Measurements from ENCODE around the gene DBF4.
"Not testable (repeated sequence)": the region's sequence is repeated elsewhere in the genome, so short reads cannot be mapped to it uniquely, and the experiment has no call there.

Gene DBF4, protein sequence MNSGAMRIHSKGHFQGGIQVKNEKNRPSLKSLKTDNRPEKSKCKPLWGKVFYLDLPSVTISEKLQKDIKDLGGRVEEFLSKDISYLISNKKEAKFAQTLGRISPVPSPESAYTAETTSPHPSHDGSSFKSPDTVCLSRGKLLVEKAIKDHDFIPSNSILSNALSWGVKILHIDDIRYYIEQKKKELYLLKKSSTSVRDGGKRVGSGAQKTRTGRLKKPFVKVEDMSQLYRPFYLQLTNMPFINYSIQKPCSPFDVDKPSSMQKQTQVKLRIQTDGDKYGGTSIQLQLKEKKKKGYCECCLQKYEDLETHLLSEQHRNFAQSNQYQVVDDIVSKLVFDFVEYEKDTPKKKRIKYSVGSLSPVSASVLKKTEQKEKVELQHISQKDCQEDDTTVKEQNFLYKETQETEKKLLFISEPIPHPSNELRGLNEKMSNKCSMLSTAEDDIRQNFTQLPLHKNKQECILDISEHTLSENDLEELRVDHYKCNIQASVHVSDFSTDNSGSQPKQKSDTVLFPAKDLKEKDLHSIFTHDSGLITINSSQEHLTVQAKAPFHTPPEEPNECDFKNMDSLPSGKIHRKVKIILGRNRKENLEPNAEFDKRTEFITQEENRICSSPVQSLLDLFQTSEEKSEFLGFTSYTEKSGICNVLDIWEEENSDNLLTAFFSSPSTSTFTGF

DNA sequence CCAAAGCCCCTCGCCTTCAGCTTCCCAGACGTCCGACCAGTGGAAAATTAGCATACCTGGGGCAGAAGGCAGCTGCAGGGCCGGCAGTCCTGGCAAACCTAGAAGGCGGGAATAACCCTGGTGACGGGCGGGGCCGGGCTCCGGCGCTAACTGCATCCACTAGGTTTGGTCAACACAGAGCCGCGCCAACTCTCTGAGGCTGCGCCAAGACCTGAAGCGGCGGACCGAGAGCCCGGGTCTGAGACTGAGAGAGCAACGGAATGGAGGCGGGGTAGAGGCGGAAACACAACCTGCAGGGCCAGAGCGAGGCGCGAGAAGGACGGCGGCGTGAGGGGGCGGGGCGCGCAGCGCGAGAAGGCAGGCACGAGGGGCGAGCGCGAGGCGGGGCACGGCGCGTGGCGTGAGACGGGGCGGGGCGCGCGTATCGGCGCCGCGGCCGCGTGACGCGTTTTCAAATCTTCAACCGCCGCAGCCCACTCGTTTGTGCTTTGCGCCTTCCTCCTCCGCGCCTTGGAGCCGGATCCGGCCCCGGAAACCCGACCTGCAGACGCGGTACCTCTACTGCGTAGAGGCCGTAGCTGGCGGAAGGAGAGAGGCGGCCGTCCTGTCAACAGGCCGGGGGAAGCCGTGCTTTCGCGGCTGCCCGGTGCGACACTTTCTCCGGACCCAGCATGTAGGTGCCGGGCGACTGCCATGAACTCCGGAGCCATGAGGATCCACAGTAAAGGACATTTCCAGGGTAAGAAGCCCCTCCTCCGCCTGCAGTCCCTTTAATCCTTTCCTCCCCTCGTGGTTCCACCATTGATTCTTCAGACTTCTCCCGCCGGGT lies at the start of gene DBF4, which contains the start of gene SLC25A40:
Gene DBF4, plus strand, starts transcription at position 454 of the 829 bp plus-strand sequence. Its CDS starts 240 bp downstream, at position 694.
Gene SLC25A40, minus strand, starts transcription at position 321 of the 829 bp plus-strand sequence. CDS start 17,633 bp downstream, outside the sequence.
- in situ Hi-C loops (cut with HindIII; ENCODE audit: low sequenced_read_pairs) = no loop called here

DNA sequence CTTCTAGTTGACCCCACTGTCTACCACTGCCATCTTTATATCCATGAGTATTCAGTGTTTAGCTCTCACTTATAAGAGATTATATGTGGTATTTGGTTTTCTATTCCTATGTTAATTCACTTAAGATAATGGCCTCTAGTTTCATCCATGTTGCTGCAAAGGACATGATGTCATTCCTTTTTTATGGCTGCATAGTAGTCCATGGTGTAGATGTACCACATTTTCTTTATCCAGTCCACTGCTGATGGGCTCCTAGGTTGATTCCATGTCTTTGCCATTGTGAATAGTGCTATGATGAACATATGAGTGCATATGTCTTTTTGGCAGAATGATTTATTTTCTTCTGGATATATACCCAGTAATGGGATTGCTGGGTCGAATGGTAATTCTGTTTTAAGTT lies 47.9 kb upstream of the DBF4 start:
- in situ Hi-C loops (cut with HindIII; ENCODE audit: low sequenced_read_pairs) = not testable (repeated sequence)

DNA sequence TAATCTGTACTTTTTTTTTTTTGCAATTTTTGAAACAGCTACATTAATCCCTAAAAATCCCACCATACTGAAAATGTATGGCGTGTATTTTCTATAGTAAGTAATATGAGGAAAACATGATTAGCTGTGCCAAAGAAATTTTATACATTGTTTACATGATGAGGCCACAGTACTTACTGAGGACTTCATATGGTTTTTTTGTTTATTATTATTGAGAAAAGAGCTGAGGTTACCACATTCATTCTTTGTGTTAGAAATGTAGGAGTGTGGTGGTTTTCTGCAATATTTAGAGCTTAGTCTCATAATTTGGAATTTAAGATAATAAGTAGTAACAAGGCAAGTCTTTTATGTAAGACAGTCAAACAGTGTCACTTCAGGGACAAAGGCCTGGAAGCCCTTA lies 45.2 kb upstream of the DBF4 start:
- in situ Hi-C loops (cut with HindIII; ENCODE audit: low sequenced_read_pairs) = no loop called here

DNA sequence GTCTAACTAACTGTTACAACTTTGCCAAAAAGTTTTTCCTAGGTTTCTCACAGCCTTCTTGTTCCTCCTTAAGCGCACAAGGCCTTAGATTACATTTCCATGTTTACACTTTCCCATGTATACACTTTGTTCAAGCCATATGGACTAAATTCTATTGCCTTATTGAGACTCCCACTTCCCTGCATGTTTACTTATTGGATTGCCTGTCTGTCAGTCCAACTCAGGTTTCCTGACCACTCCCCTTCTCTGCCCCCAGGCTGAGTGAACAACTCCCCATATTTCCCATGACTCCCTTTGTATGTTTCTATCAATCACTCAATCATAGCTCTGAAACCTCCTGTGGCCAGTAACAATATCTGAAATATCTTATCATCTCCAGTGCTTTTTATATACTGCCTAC lies 43.2 kb upstream of the DBF4 start:
- in situ Hi-C loops (cut with HindIII; ENCODE audit: low sequenced_read_pairs) = no loop called here

- in situ Hi-C loops (cut with HindIII; ENCODE audit: low sequenced_read_pairs) = no loop called here
These were observed 38.7 kb upstream of the DBF4 start for GRCh38 chr7:87837597-87837996.

GRCh38 chr7:87850836-87851593 lies 25.3 kb upstream of the DBF4 start:
- in situ Hi-C loops (cut with HindIII; ENCODE audit: low sequenced_read_pairs) = no loop called here

- in situ Hi-C loops (cut with HindIII; ENCODE audit: low sequenced_read_pairs) = no loop called here
These were observed 24.0 kb upstream of the DBF4 start for GRCh38 chr7:87852306-87852705.

DNA sequence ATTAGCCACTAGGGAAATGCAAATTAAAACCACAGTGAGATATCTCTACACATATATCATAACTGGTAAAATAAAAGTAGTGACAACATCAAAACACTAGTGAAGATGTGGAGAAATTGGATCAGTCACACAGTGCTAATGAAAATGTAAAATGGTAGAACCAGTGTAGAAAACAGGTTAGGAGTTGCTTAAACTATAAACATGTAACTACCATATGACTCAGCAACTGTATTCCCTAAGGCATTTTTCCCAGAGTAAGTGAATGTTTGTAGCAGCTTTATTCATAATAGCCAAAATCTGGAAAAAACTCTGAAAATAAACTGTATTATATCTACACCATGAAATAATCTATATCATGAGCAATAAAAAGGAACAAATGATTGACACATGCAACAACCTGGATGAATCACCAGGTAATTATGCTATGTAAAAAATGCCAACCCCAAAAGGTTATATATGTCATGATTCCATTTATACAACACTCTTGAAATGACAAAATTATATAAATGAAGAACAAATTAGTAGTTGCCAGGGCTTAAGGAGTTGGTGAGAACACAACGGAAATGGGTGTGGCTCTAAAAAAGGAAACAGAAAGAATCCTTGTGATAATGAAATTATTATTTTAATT lies 22.9 kb upstream of the DBF4 start:
- in situ Hi-C loops (cut with HindIII; ENCODE audit: low sequenced_read_pairs) = no loop called here

DNA sequence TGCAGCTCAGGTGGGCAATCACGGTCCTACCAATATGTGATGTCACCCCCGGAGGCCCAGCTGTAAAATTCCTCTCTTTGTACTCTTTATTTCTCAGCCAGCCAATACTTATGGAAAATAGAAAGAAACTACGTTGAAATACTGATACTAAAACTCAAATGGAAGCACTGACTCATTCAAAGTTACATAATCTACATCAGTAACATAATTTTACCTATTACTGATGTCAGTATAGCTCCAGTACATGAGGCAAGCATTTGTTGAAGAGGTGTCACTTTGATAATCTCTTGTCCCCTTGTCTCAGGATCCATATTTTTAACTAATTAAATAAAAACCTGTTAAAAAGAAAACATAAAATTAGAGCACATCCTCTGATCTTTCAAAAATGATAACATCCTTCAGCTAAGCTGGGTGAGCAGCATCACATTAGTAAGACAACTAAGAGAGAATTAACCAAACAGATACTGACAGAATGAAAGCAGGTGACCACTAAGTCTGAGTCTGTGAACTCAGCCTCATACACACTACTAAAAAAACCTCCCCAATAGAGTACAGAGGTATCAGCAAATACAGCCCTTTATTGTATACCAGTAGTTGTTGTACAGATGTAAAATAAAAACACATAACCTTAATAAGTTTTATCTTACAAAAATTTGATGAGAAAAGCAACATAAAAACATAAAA lies 17.7 kb upstream of the DBF4 start:
- in situ Hi-C loops (cut with HindIII; ENCODE audit: low sequenced_read_pairs) = no loop called here

GRCh38 chr7:87866089-87866488 lies 10.2 kb upstream of the DBF4 start:
- in situ Hi-C loops (cut with HindIII; ENCODE audit: low sequenced_read_pairs) = no loop called here

DNA sequence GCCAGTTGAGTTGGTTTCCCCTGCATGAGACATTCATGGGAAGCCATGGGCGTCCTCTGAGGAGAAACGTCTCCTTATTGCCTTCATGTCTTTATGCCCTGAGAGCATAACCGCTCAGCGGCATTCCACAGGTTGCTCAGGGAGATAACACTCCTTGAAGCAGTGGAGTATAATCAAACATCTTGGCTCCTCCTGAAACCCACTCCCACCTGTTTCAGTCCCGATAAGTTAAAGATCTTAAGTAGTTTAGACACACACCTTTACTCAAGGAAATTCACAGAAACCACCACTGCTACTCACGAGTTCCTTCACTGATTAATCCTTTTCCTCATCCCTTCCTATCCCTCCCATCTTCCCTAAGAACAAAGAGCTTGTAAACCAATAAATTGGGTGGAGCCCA lies 9.8 kb upstream of the DBF4 start:
- in situ Hi-C loops (cut with HindIII; ENCODE audit: low sequenced_read_pairs) = not testable (repeated sequence)

- in situ Hi-C loops (cut with HindIII; ENCODE audit: low sequenced_read_pairs) = no loop called here
These were observed 5.8 kb upstream of the DBF4 start for GRCh38 chr7:87870471-87870870.

DNA sequence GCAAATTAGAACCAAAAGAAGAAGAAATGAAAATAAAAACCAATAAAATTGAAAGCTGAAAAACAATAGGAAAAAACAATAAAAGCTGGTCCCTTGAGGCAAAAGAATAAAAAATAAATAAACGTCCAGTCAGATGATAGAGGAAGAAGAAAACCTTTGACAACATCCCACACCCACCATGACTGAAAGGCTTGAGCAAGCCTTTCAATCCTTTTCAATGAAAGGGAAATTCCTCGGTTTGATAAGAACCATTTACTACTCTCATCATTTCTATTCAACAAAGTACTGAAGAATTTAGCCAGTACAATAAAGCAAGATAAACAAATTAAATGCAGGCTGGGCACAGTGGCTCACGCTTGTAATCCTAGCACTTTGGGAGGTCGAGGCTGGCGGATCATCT lies 3.9 kb upstream of the DBF4 start:
- in situ Hi-C loops (cut with HindIII; ENCODE audit: low sequenced_read_pairs) = no loop called here

- in situ Hi-C loops (cut with HindIII; ENCODE audit: low sequenced_read_pairs) = not testable (repeated sequence)
These were observed 3.0 kb upstream of the DBF4 start for GRCh38 chr7:87873328-87873727.

DNA sequence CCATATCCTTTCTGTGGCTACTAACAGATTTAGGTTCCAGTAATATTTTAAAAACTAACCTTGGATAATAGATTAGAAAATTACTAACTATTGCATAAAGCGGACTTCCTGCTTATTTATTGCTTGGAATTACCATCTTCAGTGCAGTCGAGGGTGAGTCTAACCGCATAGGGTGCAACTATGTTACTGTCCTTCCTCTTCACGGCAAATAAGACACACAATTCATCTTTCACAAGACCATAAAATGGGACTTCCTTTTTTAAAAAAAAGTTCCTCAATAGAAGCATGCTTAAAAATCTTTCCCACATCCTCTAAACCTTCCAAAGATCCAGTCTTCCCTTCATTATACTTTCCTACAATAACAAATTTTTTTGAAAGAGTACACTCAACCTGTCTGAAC lies 2.2 kb upstream of the DBF4 start:
- in situ Hi-C loops (cut with HindIII; ENCODE audit: low sequenced_read_pairs) = no loop called here

DNA sequence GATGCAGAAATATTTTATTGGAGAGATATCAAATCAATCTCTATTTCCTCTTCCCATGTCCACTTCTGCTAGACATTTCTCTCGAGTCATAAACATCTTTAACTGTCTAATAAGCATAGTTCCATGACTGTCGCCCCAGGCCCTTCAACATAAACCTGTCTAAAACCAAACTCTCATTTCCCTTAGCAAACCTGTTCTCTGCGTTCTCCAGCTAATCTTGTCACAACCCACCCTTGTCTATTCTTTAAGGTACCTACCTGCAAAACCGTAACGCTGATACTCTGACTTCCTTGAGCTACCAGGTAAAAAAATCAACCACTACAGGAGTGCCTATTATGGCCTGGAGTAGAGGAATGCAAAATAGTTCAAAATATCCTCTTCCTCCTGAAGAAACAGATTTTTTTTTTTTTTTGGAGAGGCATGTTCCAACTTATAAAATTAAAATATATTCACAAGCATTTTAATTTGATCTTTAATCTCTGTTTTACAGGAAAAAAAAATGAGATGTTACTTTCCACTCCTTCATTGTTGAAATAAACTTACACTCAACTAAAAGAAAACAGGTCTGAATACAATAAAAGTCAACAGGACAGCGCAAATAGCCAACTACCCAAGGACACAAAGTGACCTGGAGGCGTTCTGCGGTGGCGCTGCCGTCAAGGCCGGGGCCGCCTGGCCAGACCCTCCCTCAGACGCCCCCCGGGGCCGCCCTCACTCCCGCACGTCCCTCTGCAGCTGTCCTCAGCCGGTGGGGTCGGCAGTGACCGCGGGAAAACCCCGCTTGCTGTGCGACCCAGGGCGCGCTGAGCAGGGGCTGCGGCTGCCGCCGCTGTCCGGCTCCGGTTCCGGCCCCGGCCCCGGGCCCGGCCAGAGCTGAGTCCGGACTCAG lies 898 bp upstream of the DBF4 start:
- in situ Hi-C loops (cut with HindIII; ENCODE audit: low sequenced_read_pairs) = no loop called here

DNA sequence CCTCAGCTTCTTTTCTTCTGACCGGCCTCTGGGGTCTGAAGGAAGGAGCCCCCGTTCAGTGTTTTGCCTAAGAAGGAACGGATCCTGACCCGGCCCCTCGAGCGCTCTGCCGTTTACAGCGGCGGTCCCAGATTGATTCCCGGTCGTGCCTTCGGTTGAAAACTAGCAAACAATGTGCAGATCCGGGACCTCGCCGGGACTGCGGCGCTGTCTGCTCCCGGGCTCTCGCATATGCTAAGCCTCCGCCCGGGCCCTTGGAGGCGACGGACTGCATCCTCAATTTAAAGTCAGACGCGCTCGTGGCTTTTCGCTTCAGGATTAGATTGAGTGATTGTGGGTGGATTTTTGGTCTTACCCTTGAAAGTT lies 559 bp downstream of the DBF4 start:
- in situ Hi-C loops (cut with HindIII; ENCODE audit: low sequenced_read_pairs) = no loop called here

DNA sequence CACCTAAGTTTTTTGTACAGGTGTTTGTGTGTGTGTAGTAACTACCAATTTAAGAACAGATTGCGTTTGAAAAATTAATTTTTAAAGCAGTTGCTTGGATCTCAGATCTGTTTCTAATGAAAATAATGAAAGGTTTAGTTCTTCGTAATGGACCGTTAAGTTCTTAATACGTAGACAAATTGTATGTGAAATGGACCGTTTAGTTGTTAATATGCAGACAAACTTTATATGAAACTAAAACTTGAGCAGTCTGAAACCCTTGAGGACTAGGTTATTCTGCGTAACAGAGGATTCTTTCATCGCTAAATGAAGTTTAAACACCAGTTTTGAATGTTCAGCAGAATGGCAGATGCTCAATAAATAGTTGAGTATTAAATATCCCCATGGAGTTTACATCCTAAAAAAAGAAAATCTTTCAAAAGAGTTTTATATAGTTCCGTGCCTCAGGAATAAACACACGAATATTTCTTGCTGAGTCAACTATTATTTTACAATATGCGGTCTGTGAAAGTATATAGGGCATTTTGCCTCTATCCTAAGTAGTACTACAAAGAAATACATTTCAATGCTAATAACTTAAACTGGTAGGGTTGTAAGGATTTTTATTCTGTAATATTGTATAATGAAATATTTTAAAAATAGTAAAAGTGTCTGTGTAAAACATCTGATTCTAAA lies 1.2 kb downstream of the DBF4 start:
- in situ Hi-C loops (cut with HindIII; ENCODE audit: low sequenced_read_pairs) = no loop called here

Data from endothelial cell of hepatic sinusoid (primary cell).